ENCODE results near the gene COL1A1. TPM values are rescaled to one million over a fixed set of nuclear protein-coding genes. Genes with fewer than 3 reads are reported as not detected.

The COL1A1 gene
- total and polyA plus RNA-seq, 5 donors = 24.8 to 138 (median 59.2) TPM

GRCh38 chr17:50184611-50185398 lies 16.6 kb downstream of the COL1A1 start:
- intact Hi-C loops (cut with DNase I) = no loop called here
- peak in 2 of 3 donors; percentile 72 to 79 for DNase-seq
- H3K27me3 ChIP-seq (ENCODE audit: control insufficient read depth, insufficient read depth) = no peaks in the 10 kb centered on the region
- no peak overlapping the region for H3K4me3 ChIP-seq (ENCODE audit: low read length)
- WGBS = 50% methylated on average over 19 of the region's 19 CpGs
- ATAC-seq = peak in 1 of 2 donors; percentile 29
- no peaks in the 10 kb centered on the region for H3K9me3 ChIP-seq (ENCODE audit: control insufficient read depth, low read length)
- H3K27ac ChIP-seq (ENCODE audit: low read length) = no peak overlapping the region
- H3K4me1 ChIP-seq (ENCODE audit: control insufficient read depth, insufficient read depth, low read length) = no peaks in the 10 kb centered on the region

DNA sequence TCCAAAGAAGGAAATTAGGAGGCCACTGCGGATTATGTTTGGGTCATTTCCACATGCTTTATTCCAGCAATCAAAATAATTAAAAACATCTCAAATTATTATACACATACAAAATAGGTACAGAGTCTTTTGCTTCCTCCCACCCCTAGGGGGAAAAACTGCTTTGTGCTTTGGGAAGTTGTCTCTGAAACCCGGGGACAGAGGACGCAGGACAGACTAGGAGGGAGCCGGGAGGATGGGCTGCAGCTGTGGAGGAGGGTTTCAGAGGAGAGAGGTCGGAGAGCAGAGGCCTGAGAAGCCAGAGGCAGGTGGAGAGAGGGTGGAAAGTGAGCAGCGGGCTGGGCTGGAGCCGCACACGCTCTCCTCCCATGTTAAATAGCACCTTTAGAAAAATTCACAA lies 17.4 kb downstream of the COL1A1 start:
- Histone ChIP-seq H3K4me3 (ENCODE audit: low read length) (no peak overlapping the region), H3K4me1 (ENCODE audit: control insufficient read depth, insufficient read depth, low read length) (no peaks in the 10 kb centered on the region), H3K27ac (ENCODE audit: low read length) (no peak overlapping the region), H3K9me3 (ENCODE audit: control insufficient read depth, low read length) (no peaks in the 10 kb centered on the region), H3K27me3 (ENCODE audit: control insufficient read depth, insufficient read depth) (no peaks in the 10 kb centered on the region)
- no peak for ATAC-seq
- DNase-seq = peak in 2 of 3 donors; percentile 32 to 41
- 48% methylated on average over 8 of the region's 8 CpGs for WGBS
- intact Hi-C loops (cut with DNase I) = no loop called here

- Histone ChIP-seq H3K9me3 (ENCODE audit: control insufficient read depth, low read length) (no peaks in the 10 kb centered on the region), H3K4me3 (ENCODE audit: low read length) (no peak overlapping the region), H3K27ac (ENCODE audit: low read length) (no peak overlapping the region), H3K27me3 (ENCODE audit: control insufficient read depth, insufficient read depth) (no peaks in the 10 kb centered on the region), H3K4me1 (ENCODE audit: control insufficient read depth, insufficient read depth, low read length) (no peaks in the 10 kb centered on the region)
- ATAC-seq (no peak), DNase-seq (peak in 2 of 3 donors; percentile 29 to 34)
- intact Hi-C loops (cut with DNase I) = no loop called here
- 53% methylated on average over 12 of the region's 12 CpGs for WGBS
Observed at GRCh38 chr17:50183421-50183994, 17.9 kb downstream of the COL1A1 start.

- H3K27ac ChIP-seq (ENCODE audit: low read length) = no peak overlapping the region
- DNase-seq (peak in 2 of 3 donors; percentile 14 to 35), ATAC-seq (no peak)
- no peak overlapping the region for H3K4me3 ChIP-seq (ENCODE audit: low read length)
- H3K9me3 ChIP-seq (ENCODE audit: control insufficient read depth, low read length) = no peaks in the 10 kb centered on the region
- intact Hi-C loops (cut with DNase I) = no loop called here
- no peaks in the 10 kb centered on the region for H3K27me3 ChIP-seq (ENCODE audit: control insufficient read depth, insufficient read depth)
- WGBS = 74% methylated on average over 18 of the region's 18 CpGs
- H3K4me1 ChIP-seq (ENCODE audit: control insufficient read depth, insufficient read depth, low read length) = no peaks in the 10 kb centered on the region
Observed at GRCh38 chr17:50182783-50183420, 18.5 kb downstream of the COL1A1 start.

- whole genome bisulfite sequencing = 71% methylated on average over 12 of the region's 12 CpGs
- Histone ChIP-seq H3K4me1 (ENCODE audit: control insufficient read depth, insufficient read depth, low read length) (peaks cover 8% of the 10 kb centered on the region), H3K9me3 (ENCODE audit: control insufficient read depth, low read length) (no peaks in the 10 kb centered on the region), H3K27ac (ENCODE audit: low read length) (no peak overlapping the region), H3K4me3 (ENCODE audit: low read length) (no peak overlapping the region), H3K27me3 (ENCODE audit: control insufficient read depth, insufficient read depth) (no peaks in the 10 kb centered on the region)
- no peak for ATAC-seq
- DNase-seq = peak; percentile 7 to 52 (median 41)
- intact Hi-C loops (cut with DNase I) = no loop called here
Observed at GRCh38 chr17:50181591-50182560, 19.6 kb downstream of the COL1A1 start.

- no peak overlapping the region for H3K27ac ChIP-seq (ENCODE audit: low read length)
- DNase-seq = peak; percentile 10 to 56 (median 41)
- intact Hi-C loops (cut with DNase I) = no loop called here
Observed at GRCh38 chr17:50181144-50181543, 20.3 kb downstream of the COL1A1 start.

GRCh38 chr17:50180620-50181019 lies 20.8 kb downstream of the COL1A1 start:
- Histone ChIP-seq H3K4me1 (ENCODE audit: control insufficient read depth, insufficient read depth, low read length) (peaks cover 12% of the 10 kb centered on the region), H3K4me3 (ENCODE audit: low read length) (no peak overlapping the region), H3K27ac (ENCODE audit: low read length) (no peak overlapping the region), H3K27me3 (ENCODE audit: control insufficient read depth, insufficient read depth) (no peaks in the 10 kb centered on the region), H3K9me3 (ENCODE audit: control insufficient read depth, low read length) (no peaks in the 10 kb centered on the region)
- 73% methylated on average over 12 of the region's 12 CpGs for WGBS
- intact Hi-C loops (cut with DNase I) = no loop called here
- DNase-seq = peak; percentile 9 to 63 (median 32)
- ATAC-seq = no peak

More at GRCh38 chr17:50181144-50181543, 20.3 kb downstream of the COL1A1 start:
- Histone ChIP-seq H3K4me3 (ENCODE audit: low read length) (no peak overlapping the region), H3K27me3 (ENCODE audit: control insufficient read depth, insufficient read depth) (no peaks in the 10 kb centered on the region), H3K4me1 (ENCODE audit: control insufficient read depth, insufficient read depth, low read length) (peaks cover 12% of the 10 kb centered on the region), H3K9me3 (ENCODE audit: control insufficient read depth, low read length) (no peaks in the 10 kb centered on the region)
- ATAC-seq = no peak
- WGBS = 87% methylated on average over 13 of the region's 13 CpGs

- WGBS = 89% methylated on average over 4 of the region's 4 CpGs
- ATAC-seq (no peak), DNase-seq (peak in 2 of 3 donors; percentile 9 to 16)
- H3K4me1 ChIP-seq (ENCODE audit: control insufficient read depth, insufficient read depth, low read length) = peaks cover 12% of the 10 kb centered on the region
- intact Hi-C loops (cut with DNase I) = no loop called here
- H3K4me3 ChIP-seq (ENCODE audit: low read length) = no peak overlapping the region
- no peak overlapping the region for H3K27ac ChIP-seq (ENCODE audit: low read length)
- H3K9me3 ChIP-seq (ENCODE audit: control insufficient read depth, low read length) = no peaks in the 10 kb centered on the region
- no peaks in the 10 kb centered on the region for H3K27me3 ChIP-seq (ENCODE audit: control insufficient read depth, insufficient read depth)
Observed at GRCh38 chr17:50180111-50180510, 21.3 kb downstream of the COL1A1 start.

DNA sequence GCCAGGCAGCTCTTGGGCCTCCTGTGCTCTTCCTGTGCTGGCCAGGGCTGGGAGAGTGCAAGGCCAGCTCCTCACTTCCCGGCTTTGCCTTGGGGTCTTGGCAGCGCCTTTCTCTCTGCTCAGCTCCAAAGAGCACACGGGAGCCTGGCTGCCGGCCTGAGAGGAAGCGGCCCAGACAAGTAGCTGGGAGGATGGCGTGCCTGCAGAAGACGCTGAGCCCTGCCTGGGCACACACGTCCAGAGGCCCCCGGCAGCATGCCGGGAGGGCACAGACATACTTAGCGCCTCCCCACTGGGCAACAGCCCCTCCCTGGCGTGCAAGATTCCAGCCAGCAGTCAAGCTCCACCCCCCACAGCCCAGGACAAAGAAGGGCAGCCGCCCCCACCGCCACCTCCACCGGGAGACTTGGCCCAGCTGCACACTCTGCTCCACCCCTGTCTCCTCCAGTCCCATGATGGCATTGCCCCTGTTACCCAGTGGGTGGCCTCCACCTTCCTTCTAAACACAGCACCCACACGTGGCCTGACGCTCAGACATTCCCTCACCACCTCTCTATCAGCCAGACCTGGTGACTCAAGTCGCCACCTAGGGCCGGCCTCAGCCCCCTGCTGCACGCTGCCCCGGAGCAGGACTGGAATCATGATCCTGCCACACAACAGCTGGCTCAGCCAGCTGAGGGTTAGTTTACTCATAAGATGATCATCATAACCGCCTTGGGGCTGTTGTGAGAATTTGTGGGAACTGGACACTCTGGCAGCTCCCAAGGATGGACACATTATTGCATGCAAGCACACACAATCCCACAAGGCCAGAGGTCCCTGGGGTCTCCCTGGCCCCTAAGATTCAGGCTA lies 23.2 kb downstream of the COL1A1 start:
- intact Hi-C loops (cut with DNase I) = no loop called here
- Histone ChIP-seq H3K27me3 (ENCODE audit: control insufficient read depth, insufficient read depth) (no peaks in the 10 kb centered on the region), H3K27ac (ENCODE audit: low read length) (peak overlapping the region; percentile 46), H3K4me1 (ENCODE audit: control insufficient read depth, insufficient read depth, low read length) (peaks cover 15% of the 10 kb centered on the region), H3K9me3 (ENCODE audit: control insufficient read depth, low read length) (no peaks in the 10 kb centered on the region), H3K4me3 (ENCODE audit: low read length) (no peak overlapping the region)
- ATAC-seq (peak; percentile 82 to 87), DNase-seq (peak; percentile 78 to 92 (median 90))
- 4% methylated on average over 22 of the region's 22 CpGs for WGBS

GRCh38 chr17:50177476-50177875 lies 24.0 kb downstream of the COL1A1 start:
- Histone ChIP-seq H3K27ac (ENCODE audit: low read length) (peak overlapping the region; percentile 46), H3K9me3 (ENCODE audit: control insufficient read depth, low read length) (no peaks in the 10 kb centered on the region), H3K4me1 (ENCODE audit: control insufficient read depth, insufficient read depth, low read length) (peaks cover 17% of the 10 kb centered on the region), H3K4me3 (ENCODE audit: low read length) (no peak overlapping the region), H3K27me3 (ENCODE audit: control insufficient read depth, insufficient read depth) (no peaks in the 10 kb centered on the region)
- 82% methylated on average over 10 of the region's 10 CpGs for WGBS
- intact Hi-C loops (cut with DNase I) = no loop called here
- no peak for ATAC-seq
- DNase-seq = peak in 1 of 3 donors; percentile 4
